Liver (tissue), 9 donors: ENCODE measurements around the gene PDCD5. TPM values are rescaled to one million over a fixed set of nuclear protein-coding genes. Genes with fewer than 3 reads are reported as not detected.

Experiments used
- DNase-seq: peaks from one replicate; pipeline ENCODE4 v3.0.0-alpha.2; 2017; ENCODE audit warnings: low spot score
- H3K27ac ChIP-seq, 2 donors: one replicate each; pipeline ENCODE4 v1.7.0; 2013; ENCODE audit warnings: inconsistent platforms in 2 of 2, low read length in 2 of 2, control low read depth in 1 of 2, low read depth in 1 of 2, mild to moderate bottlenecking in 1 of 2
- H3K27me3 ChIP-seq, 4 donors: one replicate each; pipeline versions ENCODE4 v1.6.1 to v1.7.0; 2013; ENCODE audit warnings: low read length in 3 of 4, inconsistent platforms in 1 of 4, mild to moderate bottlenecking in 1 of 4, moderate library complexity in 1 of 4; ENCODE audit not compliant: control insufficient read depth in 4 of 4, insufficient read depth in 4 of 4
- H3K36me3 ChIP-seq, 4 donors: one replicate each; pipeline versions ENCODE4 v1.6.1 to v1.7.0; 2013; ENCODE audit warnings: low read length in 3 of 4, mild to moderate bottlenecking in 3 of 4, low read depth in 1 of 4, moderate library complexity in 1 of 4; ENCODE audit not compliant: control insufficient read depth in 4 of 4, insufficient read depth in 3 of 4
- H3K4me1 ChIP-seq, 4 donors: one replicate each; pipeline versions ENCODE4 v1.6.1 to v1.7.0; 2013; ENCODE audit warnings: low read length in 3 of 4, mild to moderate bottlenecking in 3 of 4, moderate library complexity in 1 of 4; ENCODE audit not compliant: control insufficient read depth in 4 of 4, insufficient read depth in 4 of 4
- H3K4me3 ChIP-seq, 3 donors: one replicate each; pipeline versions ENCODE4 v1.6.1 to v1.7.0; 2013; ENCODE audit warnings: low read length in 3 of 3, control low read depth in 1 of 3, low read depth in 1 of 3, mild to moderate bottlenecking in 1 of 3
- H3K9ac ChIP-seq, 2 donors: one replicate each; pipeline ENCODE4 v1.7.0; 2013; ENCODE audit warnings: low read length in 2 of 2, mild to moderate bottlenecking in 2 of 2, moderate library complexity in 2 of 2, control low read depth in 1 of 2, low read depth in 1 of 2
- H3K9me3 ChIP-seq, 4 donors: one replicate each; pipeline versions ENCODE4 v1.6.1 to v1.7.0; 2013; ENCODE audit warnings: low read length in 3 of 4; ENCODE audit not compliant: control insufficient read depth in 4 of 4
- ATF3 ChIP-seq: IDR thresholded peaks from 2 replicates; pipeline ENCODE4 v1.6.1; 2016; ENCODE audit warnings: antibody characterized with exemption
- CTCF ChIP-seq: fragments of 150-350 bp; IDR thresholded peaks from 2 replicates; pipeline ENCODE4 v1.5.1; 2017; ENCODE audit warnings: improper control_type of control experiment, low read depth, low read length; ENCODE audit not compliant: missing input control
- EGR1 ChIP-seq, 2 donors: IDR thresholded peaks; 2 replicates each; pipeline ENCODE4 v1.6.1; 2016 to 2018; ENCODE audit warnings: antibody characterized with exemption in 2 of 2, low read depth in 2 of 2
- FOXA1 ChIP-seq: IDR thresholded peaks from 2 replicates; pipeline ENCODE4 v1.6.1; 2016; ENCODE audit warnings: antibody characterized with exemption
- FOXA2 ChIP-seq: IDR thresholded peaks from 2 replicates; pipeline ENCODE4 v1.6.1; 2016; ENCODE audit warnings: antibody characterized with exemption
- GABPA ChIP-seq, 2 donors: IDR thresholded peaks in 1 of 2; conservative IDR thresholded peaks in 1 of 2; 2 replicates each; pipeline ENCODE4 v1.6.1; 2016; ENCODE audit warnings: antibody characterized with exemption in 2 of 2, mild to moderate bottlenecking in 1 of 2, moderate library complexity in 1 of 2
- HNF4A ChIP-seq, 2 donors: conservative IDR thresholded peaks; 2 replicates each; pipeline ENCODE4 v1.6.1; 2016; ENCODE audit warnings: antibody characterized with exemption in 2 of 2, mild to moderate bottlenecking in 2 of 2
- HNF4G ChIP-seq: IDR thresholded peaks from 2 replicates; pipeline ENCODE4 v1.6.1; 2016; ENCODE audit warnings: antibody characterized with exemption
- JUND ChIP-seq, 2 donors: IDR thresholded peaks; 2 replicates each; pipeline ENCODE4 v1.6.1; 2016; ENCODE audit warnings: antibody characterized with exemption in 2 of 2
- NR2F2 ChIP-seq: IDR thresholded peaks from 2 replicates; pipeline ENCODE4 v1.6.1; 2016; ENCODE audit warnings: antibody characterized with exemption
- RAD21 ChIP-seq, 2 donors: IDR thresholded peaks; 2 replicates each; pipeline ENCODE4 v1.6.1; 2016; ENCODE audit warnings: antibody characterized with exemption in 2 of 2, mild to moderate bottlenecking in 2 of 2
- RXRA ChIP-seq, 2 donors: IDR thresholded peaks; 2 replicates each; pipeline ENCODE4 v1.6.1; 2017 to 2018; ENCODE audit warnings: antibody characterized with exemption in 2 of 2, mild to moderate bottlenecking in 1 of 2
- SP1 ChIP-seq: IDR thresholded peaks from 2 replicates; pipeline ENCODE4 v1.6.1; 2018; ENCODE audit warnings: antibody characterized with exemption, mild to moderate bottlenecking
- TAF1 ChIP-seq: conservative IDR thresholded peaks from 2 replicates; pipeline ENCODE4 v1.6.1; 2016; ENCODE audit warnings: antibody characterized with exemption, mild to moderate bottlenecking
- YY1 ChIP-seq: IDR thresholded peaks from 2 replicates; pipeline ENCODE4 v1.6.1; 2016; ENCODE audit warnings: antibody characterized with exemption, mild to moderate bottlenecking
- ZBTB33 ChIP-seq: IDR thresholded peaks from 2 replicates; pipeline ENCODE4 v1.6.1; 2016; ENCODE audit warnings: antibody characterized with exemption
- WGBS: extraction: QIAGEN DNeasy Blood & Tissue Kit; methylation state at CpG from one replicate; pipeline ENCODE4 v1.1.7; 2013; 5-methylcytosine and 5-hydroxymethylcytosine counted together
- polyA plus RNA-seq, 2 donors: library from polyadenylated mRNA; stranded (reverse) in 1 of 2; unstranded in 1 of 2; fragments of 200-250 nt in 1 of 2; fragments of >200 nt in 1 of 2; fragmentation: Nextera tagmentation in 1 of 2; extraction: Ambion mirVana in 1 of 2; gene quantifications; one replicate each; pipeline versions ENCODE4 v1.2.1 to v1.2.3, GENCODE V29; 2013 to 2015
- total RNA-seq, 2 donors: library from RNA; depleted of rRNA; stranded (reverse); fragments of >200 nt; gene quantifications; one replicate each; pipeline ENCODE4 v1.2.3, GENCODE V29; 2014
- TF ChIP-seq, protein P1 (sequence below): IDR thresholded peaks from 2 replicates; pipeline ENCODE4 v1.6.1; 2016; ENCODE audit warnings: antibody characterized with exemption
- TF ChIP-seq, protein P2 (sequence below): IDR thresholded peaks from 2 replicates; pipeline ENCODE4 v1.6.1; 2016; ENCODE audit warnings: antibody characterized with exemption, mild to moderate bottlenecking
- donor health status: healthy.
- donor health status: healthy.
- donor health status: healthy.
- donor health status: healthy.
- donor health status: healthy.

PDCD5 gene
- total and polyA plus RNA-seq, 4 donors: 25.4 to 90.8 (median 36.2) TPM

DNA sequence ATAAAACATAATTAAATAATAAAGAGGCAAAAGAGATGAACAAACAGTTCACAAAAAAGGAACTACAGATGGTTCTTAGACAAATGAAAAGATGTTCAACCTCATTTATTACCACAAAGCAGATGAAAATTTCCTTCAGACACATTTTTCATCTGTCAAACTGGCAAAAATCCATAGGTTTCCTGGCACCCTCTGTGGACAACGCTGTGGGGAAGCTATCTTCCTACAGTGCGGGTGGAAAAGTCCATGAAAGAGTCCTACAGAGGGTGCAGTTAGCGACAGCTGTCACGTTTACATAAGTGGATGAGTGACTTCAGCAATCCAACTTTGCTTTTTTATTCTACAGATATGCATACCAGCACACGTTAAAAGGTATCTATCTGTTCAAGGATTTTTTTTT, 30.3 kb upstream of the PDCD5 start:
- H3K9me3 ChIP-seq: no peaks in the 10 kb centered on the region

More for the DNA sequence above, 30.3 kb upstream of the PDCD5 start:
- H3K9ac ChIP-seq: no peak overlapping the region
- DNase-seq: no peak
- no peak overlapping the region for H3K4me3 ChIP-seq
- no peaks in the 10 kb centered on the region for H3K4me1 ChIP-seq
- no peaks in the 10 kb centered on the region for H3K27me3 ChIP-seq
- H3K27ac ChIP-seq: no peak overlapping the region
- H3K36me3 ChIP-seq: no peaks in the 10 kb centered on the region
- WGBS: 63% methylated on average over 5 of the region's 5 CpGs
- no peak for TF ChIP-seq SP1
- no peak for TF ChIP-seq RAD21 (IDR thresholded peaks at IDR 0.05)
- no peak for TF ChIP-seq CTCF
- no peak for TF ChIP-seq FOXA2
- TF ChIP-seq YY1: no peak
- TF ChIP-seq, protein P1, sequence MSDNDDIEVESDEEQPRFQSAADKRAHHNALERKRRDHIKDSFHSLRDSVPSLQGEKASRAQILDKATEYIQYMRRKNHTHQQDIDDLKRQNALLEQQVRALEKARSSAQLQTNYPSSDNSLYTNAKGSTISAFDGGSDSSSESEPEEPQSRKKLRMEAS: no peak
- no peak for TF ChIP-seq RXRA (IDR thresholded peaks at IDR 0.05)
- no peak for TF ChIP-seq GABPA (IDR thresholded peaks at IDR 0.05 in 1 of 2, conservative IDR thresholded peaks at IDR 0.05 in 1 of 2)
- TF ChIP-seq, protein P2, sequence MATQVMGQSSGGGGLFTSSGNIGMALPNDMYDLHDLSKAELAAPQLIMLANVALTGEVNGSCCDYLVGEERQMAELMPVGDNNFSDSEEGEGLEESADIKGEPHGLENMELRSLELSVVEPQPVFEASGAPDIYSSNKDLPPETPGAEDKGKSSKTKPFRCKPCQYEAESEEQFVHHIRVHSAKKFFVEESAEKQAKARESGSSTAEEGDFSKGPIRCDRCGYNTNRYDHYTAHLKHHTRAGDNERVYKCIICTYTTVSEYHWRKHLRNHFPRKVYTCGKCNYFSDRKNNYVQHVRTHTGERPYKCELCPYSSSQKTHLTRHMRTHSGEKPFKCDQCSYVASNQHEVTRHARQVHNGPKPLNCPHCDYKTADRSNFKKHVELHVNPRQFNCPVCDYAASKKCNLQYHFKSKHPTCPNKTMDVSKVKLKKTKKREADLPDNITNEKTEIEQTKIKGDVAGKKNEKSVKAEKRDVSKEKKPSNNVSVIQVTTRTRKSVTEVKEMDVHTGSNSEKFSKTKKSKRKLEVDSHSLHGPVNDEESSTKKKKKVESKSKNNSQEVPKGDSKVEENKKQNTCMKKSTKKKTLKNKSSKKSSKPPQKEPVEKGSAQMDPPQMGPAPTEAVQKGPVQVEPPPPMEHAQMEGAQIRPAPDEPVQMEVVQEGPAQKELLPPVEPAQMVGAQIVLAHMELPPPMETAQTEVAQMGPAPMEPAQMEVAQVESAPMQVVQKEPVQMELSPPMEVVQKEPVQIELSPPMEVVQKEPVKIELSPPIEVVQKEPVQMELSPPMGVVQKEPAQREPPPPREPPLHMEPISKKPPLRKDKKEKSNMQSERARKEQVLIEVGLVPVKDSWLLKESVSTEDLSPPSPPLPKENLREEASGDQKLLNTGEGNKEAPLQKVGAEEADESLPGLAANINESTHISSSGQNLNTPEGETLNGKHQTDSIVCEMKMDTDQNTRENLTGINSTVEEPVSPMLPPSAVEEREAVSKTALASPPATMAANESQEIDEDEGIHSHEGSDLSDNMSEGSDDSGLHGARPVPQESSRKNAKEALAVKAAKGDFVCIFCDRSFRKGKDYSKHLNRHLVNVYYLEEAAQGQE: no peak
- no peak for TF ChIP-seq TAF1
- TF ChIP-seq NR2F2: no peak
- no peak for TF ChIP-seq JUND (IDR thresholded peaks at IDR 0.05)
- TF ChIP-seq HNF4A (conservative IDR thresholded peaks at IDR 0.05): no peak
- TF ChIP-seq EGR1 (IDR thresholded peaks at IDR 0.05; ENCODE audit: low read depth in 2 of 2): no peak
- no peak for TF ChIP-seq FOXA1
- TF ChIP-seq HNF4G: no peak
- TF ChIP-seq ATF3: no peak
- no peak for TF ChIP-seq ZBTB33
